HG03558 (cell line): ENCODE results near the gene HDAC4.

Experiments used
- ATAC-seq: cut with Tn5 transposase; IDR thresholded peaks from one replicate; pipeline ENCODE4 v1.9.1; 2021; ENCODE audit warnings: moderate number of reproducible peaks; ENCODE audit not compliant: unreplicated experiment; ENCODE audit errors: extremely low read depth

The HDAC4 gene

DNA sequence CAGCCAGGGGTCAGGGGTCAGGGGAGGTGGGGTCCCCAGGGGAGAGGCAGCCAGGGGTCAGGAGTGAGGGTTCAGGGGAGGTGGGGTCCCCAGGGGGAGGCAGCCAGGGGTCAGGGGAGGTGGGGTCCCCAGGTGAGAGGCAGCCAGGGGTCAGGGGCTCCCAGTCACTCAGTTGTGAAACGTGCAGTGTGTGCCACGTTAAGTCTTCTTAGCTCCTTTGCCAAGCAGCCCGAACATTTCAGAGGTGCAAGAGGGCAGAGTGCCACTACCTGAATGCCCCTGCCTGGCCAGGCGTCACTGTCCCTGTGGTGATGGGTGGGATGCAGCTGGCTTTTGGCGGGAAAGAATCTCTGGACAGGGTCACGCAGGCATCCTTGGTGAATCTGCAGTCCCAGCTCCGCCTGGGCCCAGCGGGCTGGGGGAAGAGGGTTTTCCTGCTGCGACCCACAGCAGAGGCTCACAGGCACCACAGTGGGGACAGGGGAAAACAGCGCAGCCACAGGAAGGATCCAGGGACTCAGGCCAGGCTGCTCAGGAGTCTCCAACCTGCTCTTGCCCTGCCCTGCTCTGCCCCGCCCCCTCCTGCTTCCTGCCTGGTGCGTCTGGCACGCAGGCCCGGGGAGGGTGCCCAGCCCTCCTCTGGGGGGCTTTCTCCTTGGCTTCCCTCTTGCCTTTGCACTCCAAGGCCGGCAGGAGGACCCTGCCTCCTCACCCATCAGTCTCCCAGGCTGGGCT, 364.7 kb downstream of the HDAC4 start:
- no peak for ATAC-seq

DNA sequence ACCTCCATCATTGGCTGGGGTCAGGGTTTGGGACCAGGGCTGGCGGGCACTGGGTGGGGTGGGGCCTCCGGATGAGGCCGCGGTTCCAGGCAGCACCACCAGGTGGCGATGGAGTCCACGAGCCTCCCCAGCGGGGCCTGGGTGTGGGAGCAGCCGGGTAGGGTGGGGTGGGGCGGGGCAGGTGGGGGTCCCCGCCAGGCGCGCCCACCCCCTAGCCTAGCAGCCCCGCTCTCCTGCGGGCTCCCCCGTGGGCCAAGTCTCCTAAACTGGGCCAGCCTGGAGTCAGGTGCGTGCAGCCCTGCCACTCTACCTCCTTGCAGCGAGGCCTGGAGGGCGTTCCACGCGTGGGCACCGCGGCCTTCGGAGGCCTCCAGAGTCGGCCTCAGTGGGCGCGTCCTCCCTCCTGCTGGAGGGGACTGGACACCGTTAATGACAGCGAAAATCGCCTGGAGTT, 365.4 kb downstream of the HDAC4 start:
- ATAC-seq, result no peak

DNA sequence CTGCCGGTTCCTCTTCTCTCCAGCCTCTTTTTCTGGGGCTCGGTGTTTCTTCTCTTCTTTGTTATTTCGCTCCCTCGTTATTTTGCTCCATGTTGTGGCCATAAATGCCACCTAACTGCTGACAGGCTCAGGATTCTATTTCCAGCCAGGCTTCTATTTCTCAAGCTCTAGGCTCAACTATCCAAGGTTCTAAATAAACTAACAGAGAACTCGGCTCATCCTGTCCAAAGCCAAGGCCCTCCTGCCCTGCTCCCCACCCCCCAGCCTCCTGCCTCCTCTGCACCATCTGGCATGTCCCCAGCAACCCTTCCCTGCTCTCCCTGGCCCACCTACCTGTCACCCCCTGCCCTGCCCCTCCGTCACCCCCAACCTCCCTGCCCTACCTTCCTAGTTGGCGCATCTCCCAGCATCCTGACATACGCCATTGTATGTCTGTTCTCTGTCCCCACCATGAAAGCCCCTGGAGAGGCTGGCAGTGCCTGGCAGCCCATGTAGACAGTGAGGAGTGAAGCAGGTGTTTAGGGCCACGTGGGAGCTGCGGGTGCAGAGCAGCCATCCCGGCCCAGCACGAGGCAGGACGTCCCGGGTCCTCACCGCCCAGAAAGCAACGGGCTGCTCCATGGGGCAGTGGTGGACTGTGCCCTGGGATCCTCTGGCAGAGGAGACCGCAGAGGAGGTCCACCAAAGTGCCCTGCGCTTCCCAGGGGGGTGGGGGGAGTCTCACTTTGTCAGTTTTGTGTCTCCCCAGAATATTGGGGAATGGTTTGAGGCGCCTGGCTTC, 366.1 kb downstream of the HDAC4 start:
- ATAC-seq, result no peak

DNA sequence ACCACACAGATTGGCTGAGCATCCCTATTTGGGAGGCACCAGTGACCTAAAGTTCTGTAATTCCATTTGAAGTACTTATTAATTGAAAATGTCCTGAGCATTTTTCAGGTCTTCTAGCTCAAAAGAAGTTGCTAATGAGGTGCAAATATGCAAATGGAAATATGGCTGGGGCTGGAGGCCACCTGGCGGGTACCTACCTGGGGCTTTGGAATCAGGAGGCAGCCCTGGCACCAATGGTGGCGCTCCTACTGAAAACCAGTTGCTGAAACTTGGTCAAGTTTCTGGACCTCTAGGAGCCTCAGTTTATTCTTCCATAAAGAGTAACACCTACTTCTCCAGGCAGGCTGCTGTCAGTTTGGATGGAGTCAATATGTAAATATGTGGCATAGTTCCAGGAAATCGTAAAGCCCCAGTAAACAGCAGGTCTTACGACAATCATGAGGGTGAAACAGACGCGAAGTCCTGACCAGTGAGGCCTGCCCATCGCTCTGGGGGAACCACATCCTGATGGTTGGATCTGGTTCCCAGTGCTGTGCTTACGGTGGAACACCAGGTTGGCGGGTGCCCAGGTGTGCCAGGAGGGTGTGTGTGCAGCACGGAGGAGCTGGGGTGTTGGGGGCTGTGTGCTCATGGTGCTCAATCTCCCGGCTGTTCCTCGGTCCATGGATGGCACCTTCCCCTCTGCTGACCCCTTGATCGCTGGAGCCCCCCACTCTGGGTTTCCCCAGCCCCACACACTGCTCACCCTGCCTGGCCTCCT, 366.8 kb downstream of the HDAC4 start:
- ATAC-seq, result no peak

DNA sequence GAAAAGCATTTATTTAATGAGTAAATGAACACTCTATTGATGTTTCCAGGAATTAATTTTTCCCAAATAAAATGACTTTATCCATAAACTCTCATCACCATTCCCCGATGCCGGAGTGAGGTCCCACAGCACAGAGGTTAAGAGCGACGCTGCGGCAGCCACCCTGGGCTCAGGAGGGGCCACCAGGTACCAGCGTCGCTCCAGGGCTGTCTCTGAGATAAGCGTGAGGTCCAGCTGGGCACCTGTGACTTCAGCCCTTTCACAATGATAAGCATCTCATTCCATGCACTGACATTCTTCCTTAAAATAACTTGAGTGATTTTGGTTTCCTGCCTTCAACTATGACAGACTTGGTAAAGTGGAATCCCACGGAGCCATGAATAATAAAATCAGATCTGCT, 370.9 kb downstream of the HDAC4 start:
- no peak for ATAC-seq

DNA sequence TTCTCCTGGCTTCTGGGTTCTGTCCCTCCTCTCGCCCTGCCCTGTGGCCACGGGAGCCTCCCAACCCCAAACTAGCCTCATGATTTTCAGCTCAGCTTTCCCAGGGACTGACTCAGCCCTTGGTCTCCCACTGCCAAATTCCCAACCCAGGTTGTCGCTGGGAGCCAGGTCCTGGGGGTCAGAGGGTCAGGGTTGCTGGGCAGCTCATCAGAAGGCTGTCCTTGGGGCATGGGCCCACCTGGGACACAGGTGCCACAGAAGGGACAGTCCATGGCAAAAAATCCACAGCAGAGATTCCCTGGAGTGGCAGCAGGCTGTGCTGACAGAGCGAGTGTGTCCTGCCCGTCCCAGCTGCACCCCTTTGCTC, 372.6 kb downstream of the HDAC4 start:
- no peak for ATAC-seq

DNA sequence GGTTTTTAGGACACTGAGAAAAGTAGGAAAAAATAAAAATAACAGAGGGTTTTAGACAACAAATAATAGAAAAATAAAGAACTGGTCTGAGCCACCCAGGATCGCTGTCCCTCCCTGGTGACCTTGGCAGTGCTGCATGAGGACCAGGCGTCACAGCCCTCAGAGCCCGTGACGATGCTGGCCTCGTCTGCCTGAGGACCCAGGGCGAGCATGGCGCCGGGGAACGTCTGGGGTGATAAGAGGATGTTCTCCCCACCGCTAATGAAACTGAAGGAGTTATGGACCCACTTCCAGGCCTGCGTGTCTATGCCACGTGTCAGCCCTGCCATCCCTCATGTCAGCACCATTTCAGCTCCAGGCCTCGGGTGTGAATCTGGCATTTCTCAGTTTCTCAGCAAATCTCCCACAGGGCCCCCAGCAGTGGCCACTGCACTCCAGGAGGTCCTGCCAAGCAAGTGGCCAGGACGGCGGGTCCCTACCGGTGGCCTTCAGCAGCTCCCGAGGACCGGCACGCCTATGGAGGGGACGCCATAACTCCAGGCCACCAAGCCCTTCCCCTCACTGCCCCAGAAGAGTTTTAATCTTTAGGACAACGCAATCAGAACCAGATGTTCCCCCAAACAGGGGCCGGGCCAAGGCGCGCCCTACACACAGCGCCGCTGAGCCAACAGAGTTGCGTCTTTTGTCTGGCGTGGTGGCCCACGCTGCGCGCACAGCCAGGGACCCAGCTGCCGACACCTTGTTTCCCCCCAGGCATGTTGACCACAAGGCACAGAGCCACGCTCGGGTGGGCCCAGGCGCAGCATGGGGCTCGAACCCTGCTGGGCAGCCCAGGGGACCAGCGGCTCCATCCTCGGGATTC, 373.2 kb downstream of the HDAC4 start:
- no peak for ATAC-seq

DNA sequence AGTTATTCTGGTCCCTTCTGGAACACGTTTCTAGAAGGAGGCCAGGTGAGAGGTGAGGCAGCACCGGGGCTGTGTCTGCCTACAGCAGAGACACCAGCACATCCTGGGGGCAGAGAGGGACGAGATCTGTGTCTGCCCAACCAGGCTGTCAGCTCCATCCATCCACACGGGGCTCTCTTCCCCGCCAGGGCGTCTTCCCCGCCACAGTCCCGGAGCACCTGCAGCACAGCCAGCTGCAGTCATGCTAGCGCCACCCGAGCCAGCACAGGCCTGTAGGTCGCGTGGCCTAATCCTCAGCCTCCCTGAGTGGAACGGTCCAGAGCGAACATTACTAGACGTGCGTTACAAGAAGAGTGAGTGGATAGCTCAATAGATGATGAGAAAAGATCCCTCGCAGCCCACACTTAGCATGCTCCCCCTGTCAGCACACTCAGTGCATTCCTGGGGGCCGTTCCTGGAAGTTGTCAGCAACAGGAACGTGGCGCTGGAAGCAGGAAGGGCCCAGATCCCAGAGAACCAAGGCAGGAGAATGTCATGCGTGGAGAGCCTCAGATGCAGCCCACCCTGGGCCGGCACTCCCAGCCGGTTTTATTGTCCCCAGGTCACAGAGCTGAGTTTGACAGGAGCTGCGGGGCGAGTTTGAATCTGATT, 374.0 kb downstream of the HDAC4 start:
- no peak for ATAC-seq

DNA sequence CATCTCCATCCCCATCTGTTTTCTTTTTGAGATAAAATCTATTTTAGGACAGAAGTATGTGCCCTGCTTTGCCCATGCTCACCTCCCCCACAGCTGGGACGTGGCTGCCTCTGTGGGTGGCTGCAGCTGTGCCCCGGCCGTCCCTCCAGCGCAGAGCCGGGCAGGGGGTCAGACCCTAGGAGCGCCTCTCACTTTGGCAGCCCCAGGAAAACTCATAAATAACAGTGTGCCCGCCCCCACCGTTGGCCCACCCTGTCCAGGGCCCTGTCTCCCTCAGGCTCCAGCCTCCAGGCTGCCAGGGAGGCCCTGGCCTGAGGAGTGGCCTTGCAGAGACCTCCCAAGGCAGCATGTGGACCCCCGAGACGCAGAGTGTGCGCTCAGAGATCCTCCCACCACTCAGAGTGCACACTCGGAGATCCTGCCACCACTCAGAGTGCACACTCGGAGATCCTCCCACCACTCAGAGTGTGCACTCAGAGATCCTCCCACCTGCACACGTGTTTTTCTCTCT, 374.8 kb downstream of the HDAC4 start:
- no peak for ATAC-seq

DNA sequence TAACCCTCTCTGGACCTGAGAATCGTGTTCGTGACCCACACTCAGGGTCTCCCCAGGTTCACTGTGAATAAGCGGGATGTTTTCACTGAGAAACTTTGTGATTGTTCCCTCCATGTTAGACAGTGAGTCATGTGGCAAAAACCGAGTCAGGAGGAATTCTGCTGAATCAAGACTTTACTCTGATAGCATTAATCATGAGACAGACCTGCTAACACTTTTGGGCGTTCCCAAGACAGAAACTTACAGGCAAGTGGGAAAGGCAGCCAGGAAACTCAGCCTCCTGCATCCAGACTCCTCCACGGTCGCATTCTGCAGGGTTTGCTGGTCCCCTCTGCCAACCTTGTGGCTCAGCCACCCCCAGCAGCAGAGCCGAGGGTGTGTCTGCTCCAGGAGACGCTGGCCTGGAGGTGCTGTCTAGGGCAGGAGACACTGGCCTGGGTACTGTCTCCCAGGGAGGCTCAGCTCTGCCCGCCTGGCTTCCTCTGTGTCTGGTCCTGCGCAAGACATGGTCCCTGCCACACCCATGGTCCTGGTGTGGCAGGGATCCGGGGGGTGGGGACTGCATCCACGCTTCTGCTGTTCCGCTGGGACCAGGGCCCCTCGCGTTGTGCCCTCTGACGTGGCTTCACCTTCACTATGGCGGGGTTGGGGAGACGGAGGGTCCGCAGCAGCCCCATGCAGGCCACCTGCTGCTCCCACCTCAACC, 375.6 kb downstream of the HDAC4 start:
- ATAC-seq, result no peak

DNA sequence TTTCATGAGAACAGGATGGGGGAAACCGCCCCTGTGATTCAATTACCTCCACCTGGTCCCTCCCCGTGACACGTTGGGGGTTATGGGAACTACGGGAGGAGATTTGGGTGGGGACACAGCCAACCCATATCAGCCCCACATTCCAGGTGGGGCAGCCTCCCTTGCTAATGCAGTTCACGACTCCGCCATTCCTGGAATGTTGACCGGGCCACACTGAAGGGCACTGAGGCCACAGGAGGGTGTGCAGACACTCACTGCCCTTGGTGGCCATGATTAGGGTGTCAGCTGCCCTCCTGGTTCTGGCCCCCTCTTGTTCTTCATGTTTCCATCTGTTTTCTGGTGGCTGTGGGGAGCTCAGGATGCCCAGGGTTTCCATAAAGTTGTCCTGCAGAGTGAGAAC, 376.6 kb downstream of the HDAC4 start:
- no peak for ATAC-seq

DNA sequence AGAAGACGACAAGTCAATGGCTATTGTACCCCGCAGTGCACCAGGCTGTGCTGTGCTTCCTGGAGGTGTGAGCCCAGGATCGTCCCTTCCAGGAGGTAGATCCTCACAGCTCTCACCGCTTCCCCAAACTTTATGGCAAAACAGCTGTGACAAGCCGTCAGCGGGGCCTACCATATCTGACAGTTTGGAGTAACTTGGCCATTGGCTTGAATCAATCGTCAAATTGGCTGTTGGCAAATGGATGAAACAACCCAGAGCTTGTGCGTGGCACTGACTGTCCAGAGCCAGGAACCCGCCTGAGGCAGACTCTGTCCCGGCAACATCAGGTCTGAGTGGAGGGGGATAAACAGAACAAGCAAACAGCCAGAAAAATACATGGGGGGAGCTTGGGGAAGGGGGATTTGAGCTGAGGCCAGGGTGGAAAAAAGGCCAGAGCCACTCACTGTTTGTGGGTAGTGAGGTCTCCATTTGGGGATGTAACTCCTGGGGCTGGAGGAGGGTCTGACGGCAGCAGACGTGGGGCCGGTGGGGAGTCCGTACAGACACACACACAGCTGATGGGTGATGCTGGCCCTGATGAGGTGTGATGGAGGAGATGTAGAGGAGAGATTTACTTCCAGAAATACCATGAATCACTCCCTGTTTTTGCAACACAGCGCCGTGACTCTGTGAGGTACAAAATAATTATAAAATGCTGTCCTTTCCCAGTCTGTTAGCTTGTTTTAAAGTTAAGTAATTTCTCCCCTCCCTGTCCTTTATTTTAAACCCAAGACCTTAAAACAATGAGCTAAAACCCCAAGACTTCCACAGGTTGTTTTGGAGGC, 378.2 kb downstream of the HDAC4 start:
- ATAC-seq, result no peak

DNA sequence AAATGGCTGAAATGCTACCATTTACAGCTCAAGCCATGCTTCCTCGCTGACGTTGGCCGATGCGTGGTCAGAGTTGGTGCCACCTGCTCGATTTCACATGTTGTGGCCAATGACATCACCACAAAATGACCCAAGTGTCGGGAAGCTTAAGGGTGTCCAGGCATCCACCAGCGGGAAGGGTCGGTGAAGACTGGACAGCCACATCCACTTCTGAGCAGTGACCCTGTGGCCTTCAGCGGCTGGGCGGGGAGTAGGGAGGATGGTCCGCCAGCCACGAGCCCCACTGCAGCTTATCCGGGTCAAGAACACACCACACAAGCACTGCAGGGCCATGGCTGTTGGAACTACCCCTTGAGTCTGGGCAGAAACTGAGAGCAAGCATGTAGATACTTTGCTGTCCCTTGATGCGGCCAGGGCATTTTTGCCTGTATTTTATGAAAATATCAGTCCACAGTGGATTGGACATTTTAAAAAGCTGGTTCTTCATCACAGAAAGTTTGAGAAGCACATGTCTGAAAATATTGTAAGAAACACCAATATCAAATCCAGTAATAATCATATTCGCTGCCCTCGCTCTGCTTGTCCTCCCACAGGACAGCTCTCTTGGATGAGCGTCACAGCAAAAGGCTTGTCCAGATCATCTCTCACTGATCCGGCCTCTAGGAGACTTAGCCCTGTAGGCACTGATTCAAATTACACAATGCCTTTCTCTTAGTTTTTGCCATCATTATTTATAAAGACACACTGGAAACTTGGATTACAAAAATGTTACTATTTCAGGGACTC, 379.0 kb downstream of the HDAC4 start:
- ATAC-seq, result no peak

DNA sequence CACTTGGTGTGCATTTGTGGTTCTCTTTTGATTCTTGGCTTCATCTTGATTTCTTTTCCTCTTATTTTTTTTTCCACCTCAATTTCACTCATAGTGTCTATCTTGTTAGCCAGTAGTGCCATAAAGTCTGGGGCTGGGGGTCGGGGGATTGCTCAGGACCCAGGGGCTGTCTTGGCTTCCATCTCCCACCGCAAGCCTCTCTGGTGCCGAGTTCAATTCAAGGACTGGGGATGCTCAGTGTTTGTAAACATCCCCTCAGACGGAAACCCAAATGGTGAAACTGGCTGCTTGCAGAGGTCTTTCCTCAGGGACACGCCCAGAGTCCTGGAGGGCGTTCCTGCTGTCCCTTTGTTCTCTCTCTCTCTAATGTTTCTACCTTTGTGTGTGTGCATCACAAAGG, 379.6 kb downstream of the HDAC4 start:
- no peak for ATAC-seq

DNA sequence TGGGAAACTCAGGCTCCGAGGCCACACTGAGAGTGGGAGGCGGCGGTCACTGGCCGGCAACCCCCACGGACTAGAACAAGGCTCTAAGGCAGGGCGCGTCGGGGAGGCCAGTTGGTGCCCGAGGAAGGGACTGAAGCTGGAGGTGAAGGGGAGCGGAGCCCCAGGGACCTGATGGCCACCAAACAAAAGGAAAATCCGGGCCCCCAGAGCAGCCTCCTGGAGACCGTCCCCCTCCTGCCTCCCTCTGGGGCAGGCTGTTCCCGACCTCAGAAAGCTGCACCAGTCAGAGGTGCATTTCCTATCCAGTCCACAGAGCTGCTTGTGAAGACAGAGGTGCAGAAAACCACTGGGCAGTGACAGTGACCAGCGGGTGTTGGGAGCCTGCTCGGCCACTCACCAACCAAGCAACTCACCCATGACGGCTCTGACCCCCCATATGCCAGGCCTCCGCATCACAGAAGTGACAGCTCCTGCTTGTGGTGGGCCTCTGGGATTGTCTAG, 380.2 kb downstream of the HDAC4 start:
- ATAC-seq, result no peak

DNA sequence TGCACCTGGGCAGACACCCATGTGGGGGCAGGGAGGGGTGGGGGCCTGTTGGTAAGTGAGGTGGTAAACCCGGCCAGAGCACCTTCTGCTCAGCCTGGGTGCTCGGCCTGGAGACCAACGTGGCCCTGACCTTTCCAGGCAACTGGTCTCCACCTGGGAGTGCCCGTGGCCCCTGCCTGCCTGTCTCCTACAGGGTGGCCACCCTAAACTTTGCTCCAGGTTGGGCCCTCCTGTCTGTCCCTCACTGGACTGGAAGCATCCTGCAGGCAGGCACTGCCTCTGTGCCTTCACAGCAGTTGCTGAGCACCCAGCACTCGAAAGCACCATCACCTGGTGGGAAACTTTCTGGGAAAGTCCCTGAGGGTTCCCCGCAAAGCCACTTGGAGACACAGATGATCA, 381.6 kb downstream of the HDAC4 start:
- no peak for ATAC-seq
